Esophagus (tissue), 2 donors: Measurements from ENCODE around the gene ANKRD13B. TPM values are rescaled to one million over a fixed set of nuclear protein-coding genes. Genes with fewer than 3 reads are reported as not detected.

Source experiments
- H3K27ac ChIP-seq, 2 donors: one replicate each; pipeline ENCODE4 v1.5.1; 2013; ENCODE audit warnings: low read depth in 2 of 2, mild to moderate bottlenecking in 2 of 2, inconsistent platforms in 1 of 2, low read length in 1 of 2, moderate library complexity in 1 of 2
- H3K27me3 ChIP-seq, 2 donors: one replicate each; pipeline ENCODE4 v1.6.1; 2013; ENCODE audit warnings: low read length in 2 of 2, control low read depth in 1 of 2, mild to moderate bottlenecking in 1 of 2; ENCODE audit not compliant: insufficient read depth in 2 of 2, control insufficient read depth in 1 of 2
- H3K36me3 ChIP-seq, 2 donors: one replicate each; pipeline ENCODE4 v1.6.1; 2013; ENCODE audit warnings: low read length in 1 of 2; ENCODE audit not compliant: control insufficient read depth in 2 of 2, insufficient read depth in 2 of 2
- H3K4me1 ChIP-seq, 2 donors: one replicate each; pipeline ENCODE4 v1.6.1; 2013; ENCODE audit warnings: low read length in 1 of 2; ENCODE audit not compliant: control insufficient read depth in 2 of 2, insufficient read depth in 2 of 2
- H3K4me3 ChIP-seq, 2 donors: one replicate each; pipeline ENCODE4 v1.5.1; 2013; ENCODE audit warnings: low read length in 2 of 2, mild to moderate bottlenecking in 2 of 2, low read depth in 1 of 2, moderate library complexity in 1 of 2
- H3K9me3 ChIP-seq, 2 donors: one replicate each; pipeline ENCODE4 v1.6.1; 2013; ENCODE audit warnings: mild to moderate bottlenecking in 2 of 2, low read depth in 1 of 2, low read length in 1 of 2, moderate library complexity in 1 of 2; ENCODE audit not compliant: control insufficient read depth in 2 of 2, insufficient read depth in 1 of 2
- WGBS, 2 donors: extraction: QIAGEN DNeasy Blood & Tissue Kit; methylation state at CpG; one replicate each; pipeline ENCODE4 v1.1.7; 2013; 5-methylcytosine and 5-hydroxymethylcytosine counted together
- polyA plus RNA-seq, 2 donors: library from polyadenylated mRNA; stranded (reverse); fragments of 200-250 nt; gene quantifications; one replicate each; pipeline ENCODE4 v1.2.3, GENCODE V29; 2013
- donor health status: healthy with polysubstance abuse.
- donor health status: Bipolar disorder and iron deficiency.

ANKRD13B gene
- polyA plus RNA-seq, 2 donors, result 3.5 to 6.5 TPM

GRCh38 chr17:29608986-29609385 is 16.1 kb downstream of the ANKRD13B start:
- Histone ChIP-seq H3K27me3 (no peaks in the 10 kb centered on the region), H3K27ac (no peak overlapping the region), H3K4me1 (peaks cover 0 to 5% of the 10 kb centered on the region in 2 donors), H3K9me3 (no peaks in the 10 kb centered on the region), H3K4me3 (no peak overlapping the region), H3K36me3 (no peaks in the 10 kb centered on the region)
- 87 to 89% methylated on average over 15 of the region's 15 CpGs for WGBS, 2 donors

GRCh38 chr17:29610395-29610794 is 17.5 kb downstream of the ANKRD13B start:
- Histone ChIP-seq H3K4me1 (peaks cover 2 to 14% of the 10 kb centered on the region in 2 donors), H3K27ac (no peak overlapping the region), H3K9me3 (no peaks in the 10 kb centered on the region), H3K27me3 (no peaks in the 10 kb centered on the region), H3K4me3 (no peak overlapping the region), H3K36me3 (no peaks in the 10 kb centered on the region)
- 82 to 87% methylated on average over 3 of the region's 3 CpGs for WGBS, 2 donors

GRCh38 chr17:29611351-29612093 is 18.6 kb downstream of the ANKRD13B start:
- no peak overlapping the region for H3K4me3 ChIP-seq
- 95 to 96% methylated on average over 11 of the region's 11 CpGs for WGBS, 2 donors
- no peaks in the 10 kb centered on the region for H3K36me3 ChIP-seq
- peaks cover 2 to 21% of the 10 kb centered on the region in 2 donors for H3K4me1 ChIP-seq
- no peaks in the 10 kb centered on the region for H3K9me3 ChIP-seq
- H3K27ac ChIP-seq, result no peak overlapping the region
- no peaks in the 10 kb centered on the region for H3K27me3 ChIP-seq

GRCh38 chr17:29612094-29612403 is 19.1 kb downstream of the ANKRD13B start:
- Histone ChIP-seq H3K4me3 (no peak overlapping the region), H3K9me3 (no peaks in the 10 kb centered on the region), H3K27me3 (no peaks in the 10 kb centered on the region), H3K27ac (no peak overlapping the region), H3K4me1 (peaks cover 2 to 25% of the 10 kb centered on the region in 2 donors), H3K36me3 (no peaks in the 10 kb centered on the region)
- WGBS, 2 donors, result 92 to 96% methylated on average over 12 of the region's 12 CpGs

DNA sequence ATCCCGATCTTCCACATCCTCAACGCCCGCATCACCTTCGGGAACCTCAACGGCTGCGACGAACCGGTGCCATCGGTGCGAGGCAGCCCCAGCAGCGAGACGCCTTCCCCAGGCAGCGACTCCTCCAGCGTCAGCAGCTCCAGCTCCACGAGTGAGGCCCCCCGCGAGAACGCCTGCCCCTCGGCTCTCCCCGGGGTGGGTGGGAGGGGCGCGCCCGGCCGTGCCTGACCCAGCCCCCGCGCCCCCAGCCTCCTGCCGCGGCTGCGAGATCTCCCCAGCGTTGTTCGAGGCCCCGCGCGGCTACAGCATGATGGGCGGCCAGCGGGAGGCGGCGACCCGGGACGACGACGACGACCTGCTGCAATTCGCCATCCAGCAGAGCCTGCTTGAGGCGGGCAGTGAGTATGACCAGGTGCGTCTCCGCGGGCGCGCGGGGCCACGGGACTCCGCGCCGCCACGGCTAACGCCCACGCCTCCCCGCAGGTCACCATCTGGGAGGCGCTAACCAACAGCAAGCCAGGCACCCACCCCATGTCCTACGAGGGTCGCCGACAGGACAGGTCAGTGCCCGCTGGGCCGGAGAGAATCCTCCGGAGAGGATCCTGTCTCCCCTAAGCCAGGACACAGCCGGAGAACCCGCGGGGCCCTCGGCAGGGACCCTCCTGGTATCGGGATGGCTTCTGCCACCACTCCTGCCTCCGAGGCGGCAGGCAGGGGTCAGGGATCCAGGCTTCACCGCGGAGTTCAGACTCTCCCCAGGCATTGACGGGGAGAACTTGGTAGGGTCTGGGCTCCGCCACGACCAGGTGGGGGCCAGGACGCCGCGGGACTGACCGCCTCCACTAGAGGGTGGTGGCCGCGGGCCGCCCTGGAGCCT is 19.7 kb downstream of the ANKRD13B start:
- WGBS, 2 donors, result 58 to 72% methylated on average over 85 of the region's 85 CpGs
- H3K36me3 ChIP-seq, result no peaks in the 10 kb centered on the region
- H3K9me3 ChIP-seq, result no peaks in the 10 kb centered on the region
- no peak overlapping the region for H3K27ac ChIP-seq
- H3K27me3 ChIP-seq, result no peaks in the 10 kb centered on the region
- H3K4me1 ChIP-seq, result peaks cover 2 to 31% of the 10 kb centered on the region in 2 donors
- H3K4me3 ChIP-seq, result no peak overlapping the region

DNA sequence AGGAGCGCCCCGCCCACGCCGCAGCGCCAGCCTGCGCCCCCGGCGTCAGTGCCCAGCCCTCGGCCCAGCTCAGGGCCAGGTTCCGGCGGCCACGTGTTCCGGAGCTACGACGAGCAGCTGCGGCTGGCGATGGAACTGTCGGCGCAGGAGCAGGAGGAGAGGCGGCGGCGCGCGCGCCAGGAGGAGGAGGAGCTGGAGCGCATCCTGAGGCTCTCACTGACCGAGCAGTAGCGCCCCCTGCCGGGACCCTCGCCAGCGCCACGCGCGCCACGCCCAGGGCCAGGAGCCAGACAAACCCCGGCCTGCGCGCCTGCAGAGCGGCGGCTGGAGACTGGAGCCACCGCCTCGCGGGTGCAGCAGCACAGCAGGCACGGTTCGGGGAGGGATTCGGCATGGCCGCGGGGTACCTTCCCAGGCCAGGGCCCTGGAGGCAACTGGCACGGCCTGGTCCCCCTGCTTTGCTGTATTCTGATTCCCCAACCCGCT is 20.5 kb downstream of the ANKRD13B start:
- 1 to 2% methylated on average over 37 to 50 of the region's 50 CpGs for WGBS, 2 donors
- Histone ChIP-seq H3K9me3 (no peaks in the 10 kb centered on the region), H3K27me3 (no peaks in the 10 kb centered on the region), H3K27ac (no peak overlapping the region), H3K36me3 (no peaks in the 10 kb centered on the region), H3K4me1 (peaks cover 4 to 32% of the 10 kb centered on the region in 2 donors), H3K4me3 (peak overlapping the region in 1 of 2 donors; percentile 5)

GRCh38 chr17:29613856-29614255 is 20.9 kb downstream of the ANKRD13B start:
- no peak overlapping the region for H3K4me3 ChIP-seq
- 21 to 29% methylated on average over 13 of the region's 13 CpGs for WGBS, 2 donors
- H3K9me3 ChIP-seq, result no peaks in the 10 kb centered on the region
- H3K27ac ChIP-seq, result no peak overlapping the region
- H3K36me3 ChIP-seq, result no peaks in the 10 kb centered on the region
- no peaks in the 10 kb centered on the region for H3K27me3 ChIP-seq
- H3K4me1 ChIP-seq, result peaks cover 4 to 35% of the 10 kb centered on the region in 2 donors

DNA sequence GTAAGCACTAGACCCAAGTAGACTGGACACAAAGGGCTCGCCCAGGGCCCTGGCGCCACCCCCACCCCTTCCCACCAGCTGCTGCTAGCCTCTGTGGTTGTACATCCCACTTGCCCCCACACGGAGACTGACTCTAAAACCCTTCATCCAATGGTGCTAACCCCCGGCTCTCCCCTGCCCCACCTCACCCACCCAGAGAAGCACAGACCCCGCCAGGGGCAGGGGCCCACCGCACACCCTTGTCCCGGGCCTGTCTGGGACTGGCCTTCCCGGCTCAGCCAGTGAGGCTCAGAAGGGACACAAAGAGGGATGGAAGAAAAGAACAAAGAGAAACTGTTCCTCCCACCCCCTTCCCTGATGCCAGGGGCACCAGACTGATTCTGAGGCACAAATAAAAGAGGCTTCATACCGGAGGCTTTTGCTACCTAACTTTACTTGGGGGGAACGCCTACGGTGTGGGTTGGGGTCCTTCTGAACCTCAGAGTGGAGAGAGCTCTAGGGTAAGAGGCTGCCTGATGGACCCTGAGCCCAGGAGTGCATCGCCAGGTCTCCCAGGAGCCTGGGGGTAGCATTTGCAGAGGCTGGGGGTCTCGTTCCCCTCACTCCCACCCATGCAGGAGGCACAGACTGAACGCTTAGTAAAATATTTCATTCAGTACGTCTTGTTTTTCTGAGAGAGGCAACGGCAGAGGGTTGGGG is 21.6 kb downstream of the ANKRD13B start:
- H3K36me3 ChIP-seq, result no peaks in the 10 kb centered on the region
- no peaks in the 10 kb centered on the region for H3K27me3 ChIP-seq
- peaks cover 4 to 35% of the 10 kb centered on the region in 2 donors for H3K4me1 ChIP-seq
- H3K27ac ChIP-seq, result no peak overlapping the region
- H3K9me3 ChIP-seq, result no peaks in the 10 kb centered on the region
- WGBS, 2 donors, result 55 to 63% methylated on average over 16 of the region's 16 CpGs
- no peak overlapping the region for H3K4me3 ChIP-seq

DNA sequence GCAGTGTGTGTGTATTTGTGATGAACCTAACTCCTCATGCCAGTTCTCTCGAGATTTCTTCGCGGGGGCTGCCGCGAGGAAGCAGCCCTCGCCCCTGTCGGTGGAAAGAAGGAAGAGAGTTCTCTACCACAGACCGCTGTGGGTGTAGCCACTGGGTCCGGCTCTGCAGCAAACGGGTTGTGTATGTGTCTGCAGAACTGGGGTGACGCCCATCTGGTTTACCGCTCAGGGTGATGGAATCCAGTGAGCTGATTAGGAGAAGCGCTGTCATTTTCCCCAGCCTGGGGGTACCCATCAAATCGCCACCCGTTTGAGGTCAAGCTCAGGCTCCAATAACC is 22.1 kb downstream of the ANKRD13B start:
- Histone ChIP-seq H3K4me3 (peak overlapping the region; percentile 16 to 26), H3K9me3 (no peaks in the 10 kb centered on the region), H3K36me3 (no peaks in the 10 kb centered on the region), H3K27me3 (no peaks in the 10 kb centered on the region), H3K4me1 (peaks cover 4 to 35% of the 10 kb centered on the region in 2 donors), H3K27ac (peak overlapping the region in 1 of 2 donors; percentile 3)
- 18 to 21% methylated on average over 15 of the region's 15 CpGs for WGBS, 2 donors
